GM12865 (cell line): Measurements from ENCODE around the gene ELOVL5.
A peak's percentile ranks its signal among the peaks of the same experiment; 100 is the strongest.
"Not testable (repeated sequence)": the region's sequence is repeated elsewhere in the genome, so short reads cannot be mapped to it uniquely, and the experiment has no call there.

ENCODE experiments used
- DNase-seq: peaks from one replicate; pipeline ENCODE4 v3.0.0; 2010; ENCODE audit warnings: low read depth
- H3K4me3 ChIP-seq: 2 replicates; pipeline ENCODE4 v1.5.1; 2011; ENCODE audit warnings: mild to moderate bottlenecking, low read depth, low read length, control low read depth
- CTCF ChIP-seq: IDR thresholded peaks from 2 replicates; pipeline ENCODE4 v1.5.1; 2011; ENCODE audit warnings: low read length, control low read depth, low read depth, inconsistent platforms; ENCODE audit not compliant: insufficient read depth; ENCODE audit errors: missing control alignments

ELOVL5 gene

GRCh38 chr6:53306819-53307347, 41.9 kb downstream of the ELOVL5 start:
- no peak overlapping the region for H3K4me3 ChIP-seq
- peak; percentile 70 for DNase-seq
- no peak for TF ChIP-seq CTCF

- DNase-seq = not testable (repeated sequence)
Measured at GRCh38 chr6:53306217-53306616, 42.5 kb downstream of the ELOVL5 start.

GRCh38 chr6:53305506-53306005, 43.2 kb downstream of the ELOVL5 start:
- DNase-seq, H3K4me3 ChIP-seq: not testable (repeated sequence)

More at GRCh38 chr6:53306217-53306616, 42.5 kb downstream of the ELOVL5 start:
- H3K4me3 ChIP-seq = not testable (repeated sequence)

- not testable (repeated sequence) for H3K4me3 ChIP-seq, DNase-seq
Measured at GRCh38 chr6:53304953-53305352, 43.8 kb downstream of the ELOVL5 start.

- no peak for DNase-seq
- TF ChIP-seq CTCF = no peak
- no peak overlapping the region for H3K4me3 ChIP-seq
Measured at GRCh38 chr6:53302678-53303360, 45.9 kb downstream of the ELOVL5 start.

- no peak for TF ChIP-seq CTCF
- DNase-seq = no peak
- no peak overlapping the region for H3K4me3 ChIP-seq
Measured at GRCh38 chr6:53301801-53302537, 46.8 kb downstream of the ELOVL5 start.

GRCh38 chr6:53300656-53301551, 47.8 kb downstream of the ELOVL5 start:
- no peak for TF ChIP-seq CTCF
- no peak for DNase-seq
- H3K4me3 ChIP-seq = no peak overlapping the region
